Hepatic stellate cell (primary cell): ENCODE measurements around the gene KCNIP1.
"Not testable (repeated sequence)": the region's sequence is repeated elsewhere in the genome, so short reads cannot be mapped to it uniquely, and the experiment has no call there.

Experiments used
- DNase-seq: peaks from one replicate; pipeline ENCODE4 v3.0.0; 2011; ENCODE audit warnings: low spot score

The KCNIP1 gene

DNA sequence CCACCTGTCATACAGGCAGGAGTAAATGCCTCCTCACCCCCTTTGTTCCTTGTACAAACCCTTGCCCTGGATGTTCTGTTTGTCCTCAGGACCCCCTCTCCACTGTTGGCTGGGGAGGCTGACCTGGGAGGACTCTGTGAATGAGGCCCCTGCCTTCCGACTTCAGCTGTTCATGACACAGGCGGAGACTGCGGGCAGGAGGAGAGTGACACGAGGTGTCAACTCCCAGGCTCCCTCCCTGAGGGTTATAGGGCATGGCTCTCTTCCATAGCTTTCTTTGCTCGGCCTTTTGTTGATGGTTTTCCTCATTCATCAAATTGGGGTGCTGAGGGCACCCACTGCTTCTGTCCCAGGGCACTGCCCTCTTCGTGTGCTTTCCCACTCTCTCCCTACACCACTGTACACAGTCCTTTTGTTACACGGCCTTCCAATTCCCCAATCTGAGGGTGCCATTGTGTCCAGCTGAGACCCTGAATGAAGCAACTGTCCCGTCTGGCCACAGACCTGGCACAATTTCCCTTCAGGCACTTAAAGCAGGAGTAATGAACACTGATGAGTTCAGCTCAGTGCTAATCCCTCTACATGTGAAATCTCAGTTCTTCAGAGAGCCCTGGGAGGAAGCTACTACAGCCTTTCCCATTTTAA is 33.8 kb downstream of the KCNIP1 start:
- DNase-seq, result no peak

DNA sequence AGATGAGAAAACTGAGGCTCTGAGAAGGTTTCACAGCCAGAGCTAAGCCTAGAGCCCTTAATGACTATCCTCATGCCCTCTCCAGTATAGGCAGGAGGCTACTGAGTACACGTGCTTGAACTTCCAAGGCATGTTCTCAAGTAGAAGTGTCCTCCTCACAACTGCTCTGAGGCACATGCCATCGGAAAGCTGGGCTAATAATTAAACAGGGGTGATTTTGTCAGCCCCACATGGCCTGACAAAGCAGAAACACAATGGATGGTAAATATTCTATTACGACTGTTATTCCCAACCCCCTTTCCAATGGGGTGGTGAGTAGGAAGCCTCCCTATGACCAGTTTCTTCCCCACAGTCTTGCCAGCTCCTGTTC is 34.3 kb downstream of the KCNIP1 start:
- no peak for DNase-seq

DNA sequence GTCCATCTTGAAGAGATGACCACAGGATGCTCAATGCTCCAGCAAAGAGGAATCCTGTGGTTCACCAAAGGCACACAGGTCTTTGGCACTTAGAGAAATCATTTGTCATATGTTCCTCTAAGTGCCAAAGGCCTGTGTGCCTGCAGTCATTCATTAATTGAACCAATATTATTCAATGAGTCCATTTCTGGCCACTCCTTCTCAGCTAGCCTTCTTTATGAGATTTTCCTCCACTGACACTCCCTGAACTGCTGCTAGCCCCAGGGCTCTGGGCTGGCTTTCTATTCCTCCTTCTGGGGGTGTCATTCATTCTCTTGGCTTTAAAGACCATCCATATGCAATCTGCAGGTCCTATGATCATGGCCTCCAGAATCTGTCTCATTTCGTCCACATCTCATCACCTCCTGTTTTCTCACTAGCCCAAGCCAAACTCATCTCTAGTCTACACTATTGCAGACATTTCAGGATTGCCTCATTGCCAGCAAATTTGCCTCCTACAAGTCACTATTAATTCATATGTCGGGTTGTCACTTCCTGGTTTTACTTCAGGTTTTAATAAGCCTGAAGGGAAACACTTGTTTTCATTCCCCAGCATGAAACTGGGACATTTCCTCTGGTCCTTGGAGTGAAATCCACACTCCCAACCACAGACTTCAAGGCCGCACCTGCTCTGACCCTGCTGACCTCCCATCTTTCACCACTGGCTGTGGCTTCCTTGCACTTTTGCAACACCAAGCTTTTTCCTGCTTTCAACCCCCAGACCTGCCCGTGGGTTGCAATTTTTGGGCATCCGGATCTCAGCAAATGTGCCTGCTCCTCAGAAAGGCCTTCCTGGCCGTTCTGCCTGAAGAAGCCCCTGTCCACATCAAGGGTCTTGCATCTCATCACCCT is 35.1 kb downstream of the KCNIP1 start:
- DNase-seq, result no peak

DNA sequence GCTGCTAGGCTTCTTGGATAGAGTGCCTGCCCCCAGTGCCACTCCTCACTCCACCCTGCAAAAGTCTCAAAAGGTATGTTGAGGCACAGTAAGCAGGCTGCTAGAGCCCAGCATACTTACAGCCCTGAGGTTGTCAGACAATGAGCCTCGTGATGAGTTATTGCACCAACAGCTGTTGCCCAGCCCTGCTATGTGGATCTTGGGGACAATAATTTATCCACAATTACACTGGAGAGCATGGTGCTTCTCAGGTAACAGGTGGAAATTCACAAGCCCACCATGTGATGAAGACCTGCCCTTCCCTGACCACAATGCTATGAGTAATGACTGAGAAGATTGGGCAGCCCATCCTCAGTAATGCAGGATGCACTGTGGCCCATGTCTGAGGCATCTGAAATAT is 36.5 kb downstream of the KCNIP1 start:
- DNase-seq, result no peak

DNA sequence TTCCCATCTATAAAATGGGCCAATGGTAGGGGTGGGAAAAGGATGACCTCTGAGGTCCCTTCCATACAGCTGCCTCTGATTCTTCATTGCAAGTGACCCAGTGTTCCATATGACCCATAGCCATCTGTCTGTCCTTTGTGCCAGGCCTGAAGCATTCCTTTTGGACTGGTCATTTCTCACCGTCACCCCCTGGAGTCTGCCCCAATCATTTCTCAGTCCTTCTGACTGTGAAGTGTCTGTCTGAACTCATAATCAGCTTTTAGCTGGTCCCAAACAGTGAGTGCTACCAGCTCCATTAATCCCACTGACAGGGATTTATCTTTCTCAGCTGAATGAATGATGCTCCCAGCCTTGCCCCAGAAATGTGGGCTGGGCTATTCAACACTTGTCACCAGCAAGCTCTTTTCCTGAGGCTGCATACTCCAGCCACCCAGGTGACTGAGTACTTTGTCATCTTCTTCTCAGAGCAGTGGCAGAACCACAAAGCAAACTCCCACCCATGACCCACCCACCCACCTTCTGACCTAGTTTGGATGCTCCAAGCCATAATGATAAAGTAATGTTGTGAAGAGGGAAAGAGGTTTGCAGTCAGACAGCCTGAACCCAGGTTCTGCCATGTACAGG is 37.4 kb downstream of the KCNIP1 start:
- DNase-seq, result no peak

DNA sequence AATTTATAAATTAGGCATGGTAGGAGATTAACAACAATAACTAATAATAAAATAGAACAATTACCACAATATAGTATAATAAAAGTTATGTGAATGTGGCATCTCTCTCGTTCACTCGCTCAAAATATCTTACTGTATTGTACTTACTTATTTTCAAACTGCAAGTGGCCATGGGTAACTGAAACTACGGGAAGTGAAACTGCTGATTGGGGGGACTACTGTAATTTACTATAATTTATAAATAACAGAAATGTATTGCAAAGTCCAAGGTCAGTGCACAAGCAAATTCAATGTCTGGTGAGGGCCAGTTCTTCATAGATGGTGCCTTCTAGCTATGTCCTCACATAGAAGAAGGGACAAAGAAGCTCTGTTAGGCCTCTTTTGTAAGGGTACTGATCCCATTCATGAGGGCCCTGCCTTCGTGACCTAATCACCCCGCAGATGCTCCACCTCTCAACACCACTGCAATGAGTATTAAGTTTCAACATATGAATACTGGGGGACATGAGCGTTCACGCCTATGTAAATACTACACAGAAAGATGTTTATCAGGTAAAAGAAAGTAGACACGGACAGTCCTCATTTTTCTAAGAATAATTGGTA is 39.0 kb downstream of the KCNIP1 start:
- no peak for DNase-seq

DNA sequence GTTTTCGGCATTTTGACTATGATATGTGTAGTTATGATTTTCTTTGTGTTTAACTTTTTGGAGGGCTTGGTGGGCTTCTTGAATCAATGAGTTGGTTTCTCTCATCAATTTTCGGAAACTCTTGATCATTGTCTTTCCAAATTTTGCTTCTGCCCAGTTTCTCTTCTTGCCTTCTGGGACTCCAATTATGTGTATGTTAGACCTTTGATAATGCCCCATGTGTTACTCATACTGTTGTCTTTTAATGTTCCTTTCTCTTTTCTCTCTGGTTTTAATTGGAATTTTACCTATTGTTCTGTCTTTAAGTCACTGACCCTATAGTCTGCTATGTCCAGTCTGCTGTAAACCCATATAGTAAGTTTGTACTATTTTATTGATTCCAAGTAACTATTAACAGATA is 41.5 kb downstream of the KCNIP1 start:
- no peak for DNase-seq

DNA sequence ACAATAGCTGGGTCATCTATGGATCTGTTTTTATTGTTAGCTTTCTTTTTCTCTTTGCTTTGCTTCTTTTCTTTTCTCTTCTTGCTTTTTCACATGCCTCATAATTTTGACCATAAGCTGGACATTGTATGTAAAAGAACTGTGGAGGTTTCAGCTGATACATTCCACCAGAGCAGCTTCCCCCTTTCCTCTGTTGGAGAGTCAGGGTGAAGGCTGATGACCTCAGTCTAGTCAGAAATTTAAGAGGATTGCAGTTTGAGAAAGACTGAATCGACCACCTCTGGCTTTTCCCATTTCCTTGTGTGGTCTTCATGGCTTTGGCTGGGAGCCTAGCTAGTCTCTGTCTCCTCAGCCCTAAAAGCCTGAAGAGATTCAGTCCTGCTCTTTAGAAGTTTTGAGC is 42.0 kb downstream of the KCNIP1 start:
- no peak for DNase-seq

DNA sequence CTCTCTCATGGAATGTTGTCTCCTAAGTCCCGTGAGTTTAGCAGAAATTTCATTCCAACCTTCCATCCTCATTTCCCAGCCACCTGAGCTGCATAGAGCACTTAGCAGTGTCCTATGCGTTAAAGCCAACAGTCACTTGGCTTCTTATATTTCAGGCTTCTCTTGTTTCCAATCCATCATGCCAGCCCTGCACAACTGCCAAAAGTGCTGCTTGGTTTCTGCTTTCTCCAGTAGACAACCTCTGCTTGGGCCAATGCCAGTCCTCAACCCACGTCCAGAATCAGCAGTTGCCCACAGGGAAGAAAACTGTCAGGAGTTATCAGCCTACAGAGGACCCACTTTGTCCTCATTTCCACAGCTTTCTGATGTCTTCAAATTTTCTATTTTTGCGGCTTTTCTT is 42.5 kb downstream of the KCNIP1 start:
- DNase-seq, result no peak

DNA sequence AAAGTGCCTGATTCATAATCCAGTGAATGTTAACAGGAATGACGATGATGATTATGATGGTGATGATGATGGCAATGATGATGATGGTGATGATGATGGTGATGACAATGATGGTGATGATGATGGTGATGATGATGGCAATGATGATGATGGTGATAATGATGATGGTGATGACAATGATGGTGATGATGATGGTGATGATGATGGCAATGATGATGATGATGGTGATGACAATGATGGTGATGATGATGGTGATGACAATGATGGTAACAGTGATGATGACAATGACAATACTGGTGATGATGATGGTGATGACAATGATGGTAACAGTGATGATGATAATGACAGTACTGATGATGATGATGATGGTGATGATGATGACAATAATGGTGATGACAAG is 46.6 kb downstream of the KCNIP1 start:
- DNase-seq, result not testable (repeated sequence)

DNA sequence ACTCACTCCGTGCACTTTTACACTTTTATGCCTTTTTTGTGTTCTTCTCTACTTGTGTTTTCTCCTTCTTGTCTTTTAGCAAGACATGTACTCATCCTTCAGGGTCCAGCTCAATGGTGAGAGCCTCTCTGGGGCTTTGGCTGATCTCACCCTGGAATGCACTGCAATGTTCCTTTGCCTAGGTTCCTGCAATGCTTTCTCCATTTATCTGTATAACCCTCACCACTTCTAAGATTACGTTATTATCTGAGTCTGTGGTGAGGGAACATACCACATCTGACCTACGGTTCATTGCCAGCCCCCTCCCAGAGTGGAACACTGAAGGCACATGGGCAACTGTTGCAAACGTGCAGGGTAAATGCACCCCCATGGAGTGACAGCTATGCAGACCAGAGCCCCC is 47.3 kb downstream of the KCNIP1 start:
- no peak for DNase-seq

DNA sequence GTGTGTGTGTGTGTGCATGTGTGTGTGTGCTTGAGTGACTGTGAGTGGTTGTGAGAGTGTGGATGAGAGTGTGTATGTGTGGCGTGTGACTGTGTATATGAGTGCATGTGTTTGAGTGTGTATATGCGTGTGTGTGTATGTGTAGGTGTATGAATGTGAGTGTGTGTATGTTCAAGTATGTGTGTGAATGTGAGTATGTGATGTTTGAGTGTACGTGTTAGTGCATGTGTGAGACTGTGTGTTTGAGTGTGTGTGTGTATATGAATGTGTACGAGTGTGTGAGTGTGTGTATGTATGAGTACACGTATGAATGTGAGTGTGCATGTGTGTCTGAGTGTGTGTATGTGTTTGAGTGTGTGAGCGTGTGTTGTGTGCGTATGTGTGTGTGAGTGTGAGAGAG is 47.8 kb downstream of the KCNIP1 start:
- no peak for DNase-seq

DNA sequence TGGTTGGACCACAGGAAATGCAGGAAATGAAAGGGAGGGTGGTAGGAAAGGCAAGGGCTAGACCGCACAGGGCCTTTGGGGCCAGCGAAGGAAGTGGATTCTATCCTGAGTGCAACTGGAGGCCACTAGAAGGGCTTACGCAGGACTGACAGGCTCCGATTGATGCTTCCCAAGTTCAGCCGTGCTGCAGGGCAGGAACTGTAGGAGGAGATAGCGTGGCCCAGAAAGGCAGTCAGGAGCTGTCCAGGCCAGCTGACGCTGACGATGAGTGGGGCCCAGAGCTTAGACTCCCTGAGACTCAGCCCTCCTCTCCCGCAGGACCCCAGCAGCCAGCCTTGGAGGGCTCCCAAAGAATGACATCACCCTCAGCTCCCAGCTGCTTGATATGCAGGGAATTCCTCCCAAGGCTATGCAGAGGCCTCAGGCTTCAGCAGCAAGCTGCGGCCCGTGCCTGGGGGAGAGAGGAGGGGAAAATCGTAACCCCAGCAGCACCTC is 48.8 kb downstream of the KCNIP1 start:
- peak; percentile 12 for DNase-seq

DNA sequence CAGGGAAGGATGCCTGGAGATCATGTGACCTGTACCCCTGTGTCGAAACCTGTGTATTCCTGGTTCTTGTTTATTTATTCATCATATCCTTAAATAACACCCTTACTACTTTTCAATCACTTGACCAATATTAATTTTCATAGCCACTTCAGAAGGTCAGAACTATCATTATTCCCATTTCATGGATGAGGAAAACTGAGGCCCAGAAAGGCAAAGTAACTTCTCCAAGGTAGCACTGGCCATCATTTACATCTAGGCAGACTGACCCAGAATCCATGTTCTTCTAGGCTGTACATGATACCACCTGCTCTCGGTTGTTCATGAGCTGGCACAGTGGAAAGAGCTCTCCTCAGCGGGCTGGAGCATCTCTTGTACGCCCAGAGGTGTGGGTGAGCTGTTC is 49.4 kb downstream of the KCNIP1 start:
- DNase-seq, result no peak

DNA sequence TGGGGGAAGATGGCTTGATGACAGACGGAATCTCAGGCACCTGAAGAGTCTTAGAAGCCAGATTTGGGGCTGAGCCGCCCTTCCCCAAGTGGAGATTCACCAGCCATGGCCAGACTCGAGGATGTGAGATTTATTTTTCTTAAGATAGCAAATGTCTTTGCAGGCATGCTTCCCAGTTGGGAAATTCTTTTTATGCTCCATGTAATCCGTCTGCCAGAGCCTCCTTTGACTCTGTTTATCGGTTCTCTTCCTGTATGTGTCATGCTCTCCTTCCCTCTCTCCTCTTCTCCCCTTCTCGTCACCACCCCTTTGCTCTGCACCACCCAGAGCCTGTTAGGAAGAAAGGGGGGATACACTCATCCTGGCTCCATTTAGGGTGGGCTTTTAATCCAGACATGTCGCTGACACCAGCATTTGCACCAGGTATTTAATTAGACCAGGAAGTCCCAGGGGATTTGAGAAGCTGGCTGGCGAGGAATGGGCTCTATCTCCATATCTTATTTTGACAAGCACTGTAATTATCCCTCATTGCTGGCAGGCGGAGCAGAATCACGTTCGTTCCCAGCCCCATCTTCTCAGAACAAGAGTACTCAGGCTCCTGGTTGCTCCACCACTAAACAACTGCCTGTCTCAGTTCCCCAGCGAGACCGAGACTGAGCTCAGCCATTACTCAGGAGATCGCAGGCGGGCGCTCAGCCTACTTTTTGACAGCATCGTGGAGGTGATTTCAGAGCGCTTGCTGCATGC is 50.9 kb downstream of the KCNIP1 start:
- no peak for DNase-seq

DNA sequence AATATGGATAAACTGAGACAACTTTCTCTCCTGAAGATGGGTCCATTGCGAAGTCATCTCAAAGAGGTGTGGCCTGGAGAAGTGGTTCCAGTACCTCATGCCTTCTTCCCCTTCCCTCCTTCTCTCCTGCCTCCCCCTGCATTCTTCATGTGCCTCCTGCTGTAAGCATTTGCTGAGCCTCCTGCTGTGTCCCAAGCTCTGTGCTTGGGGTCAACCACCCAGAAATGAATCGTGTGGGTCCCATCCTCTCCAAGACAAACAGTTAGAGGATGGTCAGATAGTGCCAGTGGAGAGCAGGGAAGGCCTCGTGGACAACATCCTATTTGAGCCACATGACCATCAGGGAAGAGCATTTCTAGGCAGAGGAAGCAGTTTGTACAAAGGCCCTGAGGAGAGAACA is 53.5 kb downstream of the KCNIP1 start:
- no peak for DNase-seq

DNA sequence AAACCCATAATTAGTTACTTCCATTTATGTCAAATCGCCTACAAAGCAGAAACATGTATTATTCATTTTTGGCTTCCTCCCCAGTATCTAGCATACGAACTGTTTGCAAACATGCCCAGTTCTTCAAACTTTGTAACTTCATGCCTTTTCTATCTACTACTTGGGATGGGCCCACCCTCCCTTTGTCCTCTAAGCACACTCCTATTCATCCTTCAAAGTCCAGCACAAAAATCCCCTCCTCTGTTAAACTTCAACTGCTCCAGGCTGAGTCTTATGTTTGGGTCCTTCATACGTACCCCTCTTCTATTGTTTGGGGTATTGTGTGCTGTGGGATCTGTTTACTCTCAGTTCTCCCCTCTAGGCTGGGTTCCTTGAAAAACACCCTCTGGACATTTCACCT is 55.5 kb downstream of the KCNIP1 start:
- no peak for DNase-seq

DNA sequence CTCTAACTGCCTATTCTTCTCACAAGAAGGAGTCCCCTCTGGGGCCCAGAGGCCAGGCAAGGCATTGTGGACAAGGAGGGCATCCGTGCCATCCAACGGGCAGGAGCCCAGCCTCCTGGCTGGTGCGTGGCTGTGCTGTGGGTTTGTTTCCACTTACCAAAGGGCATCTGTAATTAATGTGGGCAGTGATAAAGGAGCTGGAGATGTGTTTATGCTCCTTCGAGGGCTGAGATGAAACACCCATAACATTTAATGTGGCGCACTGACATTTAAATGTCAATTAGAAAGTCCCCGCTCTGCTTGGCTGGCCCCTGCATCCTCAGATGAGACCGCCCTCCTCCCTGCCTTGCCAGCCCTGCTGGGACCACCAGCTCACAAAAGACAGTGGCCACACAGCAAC is 57.1 kb downstream of the KCNIP1 start:
- no peak for DNase-seq

DNA sequence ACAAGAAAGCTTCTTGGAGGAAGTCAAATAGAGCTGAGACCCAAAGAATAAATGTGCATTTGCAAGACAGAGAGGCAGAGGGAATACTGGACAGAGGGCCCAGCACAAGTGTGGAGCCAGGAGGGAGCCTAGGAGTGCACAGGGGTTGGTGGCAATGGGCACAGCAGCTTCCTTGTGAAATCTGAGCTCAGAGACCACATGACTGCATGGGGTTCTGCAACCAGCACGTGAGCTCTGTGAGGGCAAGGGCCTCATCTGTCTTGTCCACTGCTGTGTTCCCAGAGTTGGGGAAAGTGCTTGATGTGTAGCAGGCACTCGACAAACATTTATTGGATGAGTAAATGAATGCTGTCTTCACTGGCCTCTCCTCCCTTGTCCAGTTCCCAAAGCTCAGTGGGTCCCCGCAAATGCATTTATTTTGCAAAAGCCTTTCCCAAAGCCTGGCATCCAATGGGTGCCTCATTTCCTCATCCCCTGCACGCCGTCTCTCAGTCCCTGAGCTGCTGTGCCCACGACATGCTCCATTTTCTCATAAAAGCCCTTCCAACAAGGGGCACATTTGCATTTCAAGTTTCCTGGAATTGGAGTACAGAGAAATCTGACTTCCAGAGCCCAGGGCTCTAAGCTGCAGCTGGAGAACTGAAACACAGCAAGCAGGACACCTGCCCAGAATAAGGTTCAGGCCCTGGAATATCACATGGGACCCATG is 58.5 kb downstream of the KCNIP1 start:
- no peak for DNase-seq

DNA sequence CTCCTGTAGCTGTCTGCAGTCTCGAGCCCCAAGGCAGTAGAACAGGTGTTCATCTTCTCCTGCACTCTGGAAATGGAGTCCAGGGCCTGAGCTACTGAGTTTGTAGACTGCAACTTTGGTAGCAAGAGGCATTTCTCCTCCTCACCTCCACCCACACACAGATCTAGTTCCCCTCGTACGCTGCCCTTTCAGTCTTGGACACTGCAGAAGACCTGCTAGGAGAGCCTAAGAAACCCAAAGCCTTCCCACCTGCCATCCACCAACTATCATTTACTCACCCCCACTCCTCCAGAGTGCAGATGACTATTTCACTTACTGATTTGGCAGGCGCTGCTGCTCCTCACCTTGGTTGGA is 59.0 kb downstream of the KCNIP1 start:
- DNase-seq, result no peak

DNA sequence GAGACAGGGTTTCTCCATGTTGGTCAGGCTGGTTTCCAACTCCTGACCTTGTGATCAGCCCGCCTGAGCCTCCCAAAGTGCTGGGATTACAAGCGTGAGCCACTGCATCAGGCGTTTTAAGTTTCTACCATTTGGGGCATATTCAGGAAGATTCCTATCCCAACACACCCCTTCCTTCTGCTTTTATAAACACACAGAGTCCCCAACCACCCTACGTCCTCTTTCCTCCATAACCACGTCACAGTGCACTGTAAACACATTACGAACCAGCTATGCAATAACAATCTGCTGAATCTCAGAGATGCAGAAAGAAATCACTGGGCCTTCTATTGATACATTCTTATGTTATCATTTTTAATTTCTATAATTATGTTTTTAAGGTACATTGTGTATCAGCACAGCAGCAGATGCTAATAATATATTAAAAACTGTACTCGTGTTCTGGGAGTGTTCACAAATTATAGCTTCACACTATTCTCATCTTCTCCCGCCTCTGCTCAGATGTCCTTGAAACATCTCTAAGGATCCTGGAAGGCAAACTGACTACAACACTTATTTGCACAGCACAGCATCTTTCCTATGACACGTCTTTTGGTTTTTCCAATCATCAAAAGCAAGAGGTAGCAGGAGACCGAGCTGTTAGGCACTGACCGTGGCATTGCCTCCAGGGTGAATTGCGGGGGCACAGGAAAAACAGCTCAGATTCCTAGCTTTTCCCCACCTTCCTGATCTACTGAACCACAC is 60.2 kb downstream of the KCNIP1 start:
- no peak for DNase-seq
